Small intestine (tissue), 7 donors: ENCODE results near the gene CEP295NL. TPM values are rescaled to one million over a fixed set of nuclear protein-coding genes. Genes with fewer than 3 reads are reported as not detected.

Experiments used
- DNase-seq, 2 donors: peaks; one replicate each; pipeline versions ENCODE4 v3.0.0 to v3.0.0-alpha.2; 2013
- FAIRE-seq: peaks from 2 replicates; lab custom pipeline; 2012; peaks lifted over from hg19 to GRCh38; lab: Jason Lieb, UNC
- H3K27ac ChIP-seq, 3 donors: one replicate each; pipeline ENCODE4 v1.5.1; 2013; ENCODE audit warnings: low read length in 2 of 3, mild to moderate bottlenecking in 2 of 3, control low read depth in 1 of 3, inconsistent platforms in 1 of 3, low read depth in 1 of 3, moderate library complexity in 1 of 3
- H3K27me3 ChIP-seq, 3 donors: one replicate each; pipeline ENCODE4 v1.6.1; 2013; ENCODE audit warnings: low read length in 3 of 3, inconsistent platforms in 1 of 3; ENCODE audit not compliant: control insufficient read depth in 3 of 3, insufficient read depth in 3 of 3
- H3K36me3 ChIP-seq, 3 donors: one replicate each; pipeline ENCODE4 v1.6.1; 2013; ENCODE audit warnings: low read length in 3 of 3, inconsistent platforms in 1 of 3, low read depth in 1 of 3, mild to moderate bottlenecking in 1 of 3, moderate library complexity in 1 of 3; ENCODE audit not compliant: control insufficient read depth in 3 of 3, insufficient read depth in 2 of 3
- H3K4me1 ChIP-seq, 3 donors: one replicate each; pipeline ENCODE4 v1.6.1; 2013; ENCODE audit warnings: low read length in 2 of 3, inconsistent platforms in 1 of 3, low read depth in 1 of 3, mild to moderate bottlenecking in 1 of 3, moderate library complexity in 1 of 3; ENCODE audit not compliant: control insufficient read depth in 3 of 3, insufficient read depth in 2 of 3
- H3K4me3 ChIP-seq, 3 donors: one replicate each; pipeline ENCODE4 v1.5.1; 2013; ENCODE audit warnings: low read length in 3 of 3, control low read depth in 1 of 3, inconsistent platforms in 1 of 3, low read depth in 1 of 3, mild to moderate bottlenecking in 1 of 3, moderate library complexity in 1 of 3
- H3K9me3 ChIP-seq, 2 donors: one replicate each; pipeline ENCODE4 v1.6.1; 2013; ENCODE audit warnings: low read depth in 1 of 2, low read length in 1 of 2; ENCODE audit not compliant: control insufficient read depth in 2 of 2, insufficient read depth in 1 of 2
- WGBS, 3 donors: extraction: QIAGEN DNeasy Blood & Tissue Kit; methylation state at CpG; one replicate each; pipeline ENCODE4 v1.1.7; 2013; 5-methylcytosine and 5-hydroxymethylcytosine counted together
- polyA plus RNA-seq, 4 donors: library from polyadenylated mRNA; stranded (reverse) in 3 of 4; unstranded in 1 of 4; fragments of 200-250 nt in 3 of 4; fragments of 120-200 nt in 1 of 4; gene quantifications; one replicate each; pipeline versions ENCODE4 v1.2.1 to v1.2.3, GENCODE V29; 2013
- donor health status: healthy with polysubstance abuse.
- donor health status: control.
- donor health status: control.
- donor health status: Bipolar disorder and iron deficiency.
- donor health status: healthy.

The CEP295NL gene
- polyA plus RNA-seq, 4 donors: 0.25 to 0.28 TPM; not detected in 2

DNA sequence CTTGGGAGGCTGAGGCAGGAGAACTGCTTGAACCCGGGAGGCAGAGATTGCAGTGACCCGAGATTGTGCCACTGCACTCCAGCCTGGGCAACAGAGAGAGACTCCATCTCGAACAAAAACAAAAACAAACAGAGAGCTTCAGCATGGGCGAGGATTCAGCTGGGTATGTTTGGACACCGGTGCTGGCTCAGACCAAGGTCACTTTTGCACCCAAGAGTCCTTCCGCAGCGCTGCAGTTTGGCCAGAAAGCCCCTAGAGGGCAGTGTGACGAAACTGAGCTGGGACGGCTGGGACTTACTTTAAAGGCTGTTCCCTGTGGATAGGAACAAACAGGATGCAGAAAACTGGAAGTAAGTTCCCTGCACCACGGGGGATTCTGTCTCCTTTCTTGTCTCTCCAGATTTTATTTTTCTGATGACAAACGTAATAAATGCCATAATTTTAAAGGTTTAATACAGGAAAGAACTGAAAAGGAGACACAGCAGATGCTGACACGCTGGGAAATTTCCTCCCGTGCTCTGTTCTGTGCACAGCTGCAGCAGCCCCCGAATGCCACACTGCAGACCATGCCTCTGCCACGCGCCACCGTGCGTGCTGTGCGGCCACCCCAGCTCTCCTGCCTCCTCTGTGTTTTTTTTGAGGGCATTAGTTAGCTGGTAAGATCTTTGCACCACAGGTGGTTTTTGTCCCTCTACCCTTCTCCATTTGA, 37.2 kb downstream of the CEP295NL start:
- peak; percentile 83 to 86 for DNase-seq
- H3K9me3 ChIP-seq: no peaks in the 10 kb centered on the region
- H3K4me3 ChIP-seq: no peak overlapping the region
- H3K27me3 ChIP-seq: no peaks in the 10 kb centered on the region
- H3K4me1 ChIP-seq: peaks cover 0 to 4% (median 0%) of the 10 kb centered on the region in 3 donors
- WGBS, 3 donors: 19 to 21% (median 21%) methylated on average over 19 of the region's 19 CpGs
- H3K36me3 ChIP-seq: peaks cover 0 to 30% (median 0%) of the 10 kb centered on the region in 3 donors
- H3K27ac ChIP-seq: no peak overlapping the region
- FAIRE-seq: no peak

GRCh38 chr17:78864117-78864516, 38.9 kb downstream of the CEP295NL start:
- DNase-seq: no peak
- Histone ChIP-seq H3K27ac (no peak overlapping the region), H3K36me3 (peaks cover 0 to 23% (median 0%) of the 10 kb centered on the region in 3 donors), H3K4me1 (peaks cover 0 to 4% (median 0%) of the 10 kb centered on the region in 3 donors), H3K9me3 (no peaks in the 10 kb centered on the region), H3K27me3 (no peaks in the 10 kb centered on the region), H3K4me3 (no peak overlapping the region)
- WGBS, 3 donors: 66 to 80% (median 72%) methylated on average over 1 of the region's 1 CpG
- FAIRE-seq: no peak

GRCh38 chr17:78862073-78863023, 40.7 kb downstream of the CEP295NL start:
- DNase-seq: peak; percentile 26 to 59
- FAIRE-seq: no peak

GRCh38 chr17:78861229-78861628, 41.8 kb downstream of the CEP295NL start:
- Histone ChIP-seq H3K4me1 (peaks cover 0 to 4% (median 0%) of the 10 kb centered on the region in 3 donors), H3K4me3 (no peak overlapping the region), H3K36me3 (peaks cover 0 to 24% (median 0%) of the 10 kb centered on the region in 3 donors), H3K9me3 (no peaks in the 10 kb centered on the region), H3K27ac (peak overlapping the region in 1 of 3 donors; percentile 65), H3K27me3 (no peaks in the 10 kb centered on the region)
- DNase-seq: no peak
- no peak for FAIRE-seq
- 86 to 90% (median 89%) methylated on average over 3 to 4 of the region's 4 CpGs for WGBS, 3 donors

More at GRCh38 chr17:78862073-78863023, 40.7 kb downstream of the CEP295NL start:
- Histone ChIP-seq H3K36me3 (peaks cover 0 to 12% (median 0%) of the 10 kb centered on the region in 3 donors), H3K27ac (peak overlapping the region in 1 of 3 donors; percentile 65), H3K9me3 (no peaks in the 10 kb centered on the region), H3K4me3 (no peak overlapping the region), H3K27me3 (no peaks in the 10 kb centered on the region), H3K4me1 (peaks cover 0 to 4% (median 0%) of the 10 kb centered on the region in 3 donors)
- WGBS, 3 donors: 64 to 74% (median 65%) methylated on average over 17 of the region's 17 CpGs

- DNase-seq (no peak), FAIRE-seq (no peak)
- 85 to 91% (median 91%) methylated on average over 4 of the region's 4 CpGs for WGBS, 3 donors
- Histone ChIP-seq H3K4me1 (peaks cover 0 to 4% (median 0%) of the 10 kb centered on the region in 3 donors), H3K4me3 (no peak overlapping the region), H3K27ac (no peak overlapping the region), H3K9me3 (no peaks in the 10 kb centered on the region), H3K27me3 (no peaks in the 10 kb centered on the region), H3K36me3 (peaks cover 0 to 36% (median 0%) of the 10 kb centered on the region in 3 donors)
Measured at GRCh38 chr17:78859051-78859450, 44.0 kb downstream of the CEP295NL start.

- Histone ChIP-seq H3K9me3 (no peaks in the 10 kb centered on the region), H3K36me3 (peaks cover 0 to 34% (median 0%) of the 10 kb centered on the region in 3 donors), H3K4me3 (no peak overlapping the region), H3K27ac (no peak overlapping the region), H3K4me1 (peaks cover 0 to 9% (median 0%) of the 10 kb centered on the region in 3 donors), H3K27me3 (no peaks in the 10 kb centered on the region)
- no peak for FAIRE-seq
- no peak for DNase-seq
- WGBS, 3 donors: 88 to 97% (median 92%) methylated on average over 14 of the region's 14 CpGs
Measured at GRCh38 chr17:78857266-78857665, 45.7 kb downstream of the CEP295NL start.

- Histone ChIP-seq H3K4me3 (no peak overlapping the region), H3K36me3 (peaks cover 0 to 32% (median 0%) of the 10 kb centered on the region in 3 donors), H3K27ac (no peak overlapping the region), H3K9me3 (no peaks in the 10 kb centered on the region), H3K4me1 (peaks cover 0 to 9% (median 0%) of the 10 kb centered on the region in 3 donors), H3K27me3 (no peaks in the 10 kb centered on the region)
- FAIRE-seq (no peak), DNase-seq (no peak)
- WGBS, 3 donors: 93 to 97% (median 94%) methylated on average over 23 to 25 of the region's 25 CpGs
Measured at GRCh38 chr17:78855561-78856165, 47.3 kb downstream of the CEP295NL start.

DNA sequence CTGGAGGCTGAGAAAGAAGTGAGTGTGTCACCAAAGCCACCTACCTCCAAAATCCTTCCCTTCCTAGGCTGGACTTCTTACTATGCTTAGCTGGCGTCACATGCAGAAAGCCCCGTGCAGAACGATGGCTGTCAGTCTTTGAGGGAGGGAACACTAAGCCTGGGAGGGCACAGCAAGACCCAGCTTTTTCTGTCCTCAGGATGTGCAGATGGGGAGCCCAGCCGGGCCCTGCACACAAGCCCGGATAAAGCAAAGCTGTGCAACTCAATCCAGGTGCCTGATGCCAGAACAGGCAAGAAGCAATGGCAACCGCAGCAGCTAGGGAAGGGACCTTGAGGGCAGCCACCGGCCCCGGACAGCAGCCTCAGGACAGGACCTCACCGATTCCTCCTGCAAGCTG, 48.5 kb downstream of the CEP295NL start:
- no peak overlapping the region for H3K4me3 ChIP-seq
- no peaks in the 10 kb centered on the region for H3K9me3 ChIP-seq
- H3K27me3 ChIP-seq: no peaks in the 10 kb centered on the region
- H3K27ac ChIP-seq: no peak overlapping the region
- FAIRE-seq: no peak
- 48 to 78% (median 74%) methylated on average over 8 to 9 of the region's 9 CpGs for WGBS, 3 donors
- peaks cover 0 to 28% (median 0%) of the 10 kb centered on the region in 3 donors for H3K36me3 ChIP-seq
- H3K4me1 ChIP-seq: peaks cover 0 to 9% (median 0%) of the 10 kb centered on the region in 3 donors
- no peak for DNase-seq
